DND-41 (cell line): Measurements from ENCODE around the gene GAST.

Experiments used
- CTCF ChIP-seq: IDR thresholded peaks from 2 replicates; pipeline ENCODE4 v1.5.1; 2012; ENCODE audit warnings: borderline replicate concordance, low read length, moderate library complexity, mild to moderate bottlenecking; ENCODE audit not compliant: poor library complexity, severe bottlenecking; ENCODE audit errors: extremely low read depth
- EZH2 ChIP-seq: IDR thresholded peaks from 3 replicates; pipeline ENCODE4 v1.6.1; 2012; ENCODE audit warnings: borderline replicate concordance, low read depth, mild to moderate bottlenecking, moderate library complexity, low read length, inconsistent platforms; ENCODE audit not compliant: severe bottlenecking

- TF ChIP-seq CTCF (no peak), EZH2 (no peak)
Observed at GRCh38 chr17:41678411-41678906, 33.7 kb upstream of the GAST start.
